ENCODE results near the gene NOVA2. TPM values are rescaled to one million over a fixed set of nuclear protein-coding genes. Genes with fewer than 3 reads are reported as not detected.

Gene NOVA2
- total and polyA plus RNA-seq, 9 of the 15 experiments (the other 6 are each of a cell fraction or from before 2014, with no cell fraction given), result not detected

DNA sequence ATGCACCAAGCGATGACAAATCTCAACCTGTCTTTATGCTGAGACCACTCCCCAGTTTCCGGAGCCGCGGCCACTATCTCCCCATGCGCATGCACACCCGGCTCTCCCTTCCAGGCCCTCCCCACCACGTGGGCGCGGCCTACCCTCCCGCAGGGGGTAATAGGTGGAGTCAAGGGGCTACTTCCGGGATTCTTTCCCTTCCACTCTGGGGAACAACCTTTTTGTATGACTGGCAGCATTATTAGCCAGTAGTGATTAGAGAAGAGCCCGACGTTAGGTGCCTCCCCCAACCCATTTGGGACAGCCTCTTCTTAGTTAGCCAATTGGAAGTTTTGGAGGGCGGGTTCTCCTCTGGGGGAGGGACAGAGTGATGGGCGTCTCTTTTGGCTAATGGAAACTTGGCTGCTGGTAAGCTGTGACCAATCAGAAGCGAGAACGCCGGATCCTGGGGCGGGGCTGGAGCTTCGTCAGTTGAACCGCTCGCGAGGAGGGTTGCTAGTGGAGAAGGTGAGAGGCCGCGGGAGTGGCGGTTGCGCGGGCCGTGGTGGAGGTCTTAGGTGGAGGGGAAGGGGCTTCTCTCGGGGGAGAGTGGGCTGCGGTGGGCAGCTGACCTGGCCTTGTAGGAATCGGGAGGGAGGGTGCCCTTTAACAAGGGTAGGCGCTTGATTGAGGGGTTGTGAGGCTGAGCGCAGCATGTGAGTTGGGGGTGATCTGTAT is 21.5 kb upstream of the NOVA2 start, which contains the start of gene CCDC61 (continued):
- peak; percentile 88 for TF ChIP-seq CHD2 (IDR thresholded peaks at IDR 0.05; ENCODE audit: low read depth, low read length)
- TF ChIP-seq, protein P1, sequence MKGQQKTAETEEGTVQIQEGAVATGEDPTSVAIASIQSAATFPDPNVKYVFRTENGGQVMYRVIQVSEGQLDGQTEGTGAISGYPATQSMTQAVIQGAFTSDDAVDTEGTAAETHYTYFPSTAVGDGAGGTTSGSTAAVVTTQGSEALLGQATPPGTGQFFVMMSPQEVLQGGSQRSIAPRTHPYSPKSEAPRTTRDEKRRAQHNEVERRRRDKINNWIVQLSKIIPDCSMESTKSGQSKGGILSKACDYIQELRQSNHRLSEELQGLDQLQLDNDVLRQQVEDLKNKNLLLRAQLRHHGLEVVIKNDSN (CRISPR knock-in tag; IDR thresholded peaks at IDR 0.05), result peak; percentile 94
- TF ChIP-seq GTF2E2 (tag; IDR thresholded peaks at IDR 0.05), result no peak
- TF ChIP-seq, protein P2, sequence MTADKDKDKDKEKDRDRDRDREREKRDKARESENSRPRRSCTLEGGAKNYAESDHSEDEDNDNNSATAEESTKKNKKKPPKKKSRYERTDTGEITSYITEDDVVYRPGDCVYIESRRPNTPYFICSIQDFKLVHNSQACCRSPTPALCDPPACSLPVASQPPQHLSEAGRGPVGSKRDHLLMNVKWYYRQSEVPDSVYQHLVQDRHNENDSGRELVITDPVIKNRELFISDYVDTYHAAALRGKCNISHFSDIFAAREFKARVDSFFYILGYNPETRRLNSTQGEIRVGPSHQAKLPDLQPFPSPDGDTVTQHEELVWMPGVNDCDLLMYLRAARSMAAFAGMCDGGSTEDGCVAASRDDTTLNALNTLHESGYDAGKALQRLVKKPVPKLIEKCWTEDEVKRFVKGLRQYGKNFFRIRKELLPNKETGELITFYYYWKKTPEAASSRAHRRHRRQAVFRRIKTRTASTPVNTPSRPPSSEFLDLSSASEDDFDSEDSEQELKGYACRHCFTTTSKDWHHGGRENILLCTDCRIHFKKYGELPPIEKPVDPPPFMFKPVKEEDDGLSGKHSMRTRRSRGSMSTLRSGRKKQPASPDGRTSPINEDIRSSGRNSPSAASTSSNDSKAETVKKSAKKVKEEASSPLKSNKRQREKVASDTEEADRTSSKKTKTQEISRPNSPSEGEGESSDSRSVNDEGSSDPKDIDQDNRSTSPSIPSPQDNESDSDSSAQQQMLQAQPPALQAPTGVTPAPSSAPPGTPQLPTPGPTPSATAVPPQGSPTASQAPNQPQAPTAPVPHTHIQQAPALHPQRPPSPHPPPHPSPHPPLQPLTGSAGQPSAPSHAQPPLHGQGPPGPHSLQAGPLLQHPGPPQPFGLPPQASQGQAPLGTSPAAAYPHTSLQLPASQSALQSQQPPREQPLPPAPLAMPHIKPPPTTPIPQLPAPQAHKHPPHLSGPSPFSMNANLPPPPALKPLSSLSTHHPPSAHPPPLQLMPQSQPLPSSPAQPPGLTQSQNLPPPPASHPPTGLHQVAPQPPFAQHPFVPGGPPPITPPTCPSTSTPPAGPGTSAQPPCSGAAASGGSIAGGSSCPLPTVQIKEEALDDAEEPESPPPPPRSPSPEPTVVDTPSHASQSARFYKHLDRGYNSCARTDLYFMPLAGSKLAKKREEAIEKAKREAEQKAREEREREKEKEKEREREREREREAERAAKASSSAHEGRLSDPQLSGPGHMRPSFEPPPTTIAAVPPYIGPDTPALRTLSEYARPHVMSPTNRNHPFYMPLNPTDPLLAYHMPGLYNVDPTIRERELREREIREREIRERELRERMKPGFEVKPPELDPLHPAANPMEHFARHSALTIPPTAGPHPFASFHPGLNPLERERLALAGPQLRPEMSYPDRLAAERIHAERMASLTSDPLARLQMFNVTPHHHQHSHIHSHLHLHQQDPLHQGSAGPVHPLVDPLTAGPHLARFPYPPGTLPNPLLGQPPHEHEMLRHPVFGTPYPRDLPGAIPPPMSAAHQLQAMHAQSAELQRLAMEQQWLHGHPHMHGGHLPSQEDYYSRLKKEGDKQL (CRISPR knock-in tag; IDR thresholded peaks at IDR 0.05; ENCODE audit: borderline replicate concordance), result no peak
- TF ChIP-seq EHMT2 (IDR thresholded peaks at IDR 0.05), result no peak
- no peak for TF ChIP-seq MED1 (CRISPR knock-in tag; IDR thresholded peaks at IDR 0.05; ENCODE audit: borderline replicate concordance)
- TF ChIP-seq LARP7 (IDR thresholded peaks at IDR 0.05), result 0 out of 2 replicates have a peak, but pooled peaks have one; percentile 66
- no peak for TF ChIP-seq SREBF2 (CRISPR knock-in tag; IDR thresholded peaks at IDR 0.05)
- TF ChIP-seq PCBP1 (IDR thresholded peaks at IDR 0.05; ENCODE audit: low read depth, low read length, poor library complexity, severe bottlenecking), result no peak
- no peak for TF ChIP-seq ZBTB17 (CRISPR knock-in tag; IDR thresholded peaks at IDR 0.05)
- no peak for TF ChIP-seq ATF1 (CRISPR knock-in tag; IDR thresholded peaks at IDR 0.05)
- TF ChIP-seq ATF1 (tag; IDR thresholded peaks at IDR 0.05), result peak; percentile 95
- no peak for TF ChIP-seq TCF7 (IDR thresholded peaks at IDR 0.05; ENCODE audit: borderline replicate concordance)
- TF ChIP-seq FOS (IDR thresholded peaks at IDR 0.05; ENCODE audit: extremely low read depth, insufficient read length), result peak; percentile 99
- TF ChIP-seq ELF1 (tag; IDR thresholded peaks at IDR 0.05), result peak; percentile 99
- no peak for TF ChIP-seq CC2D1A (IDR thresholded peaks at IDR 0.05)
- TF ChIP-seq TEAD2 (tag; IDR thresholded peaks at IDR 0.05), result no peak
- no peak for TF ChIP-seq NCOR1 (IDR thresholded peaks at IDR 0.05)
- TF ChIP-seq SMAD1 (IDR thresholded peaks at IDR 0.05; ENCODE audit: low read depth, low read length, partially characterized antibody), result peak; percentile 56
- TF ChIP-seq BRCA1 (IDR thresholded peaks at IDR 0.05), result no peak
- TF ChIP-seq BRCA1 (CRISPR knock-in tag; IDR thresholded peaks at IDR 0.05), result no peak
- no peak for TF ChIP-seq ZNF12 (CRISPR knock-in tag; IDR thresholded peaks at IDR 0.05)
- no peak for TF ChIP-seq ZKSCAN8 (CRISPR knock-in tag; IDR thresholded peaks at IDR 0.05)
- no peak for TF ChIP-seq PRMT5 (CRISPR knock-in tag; IDR thresholded peaks at IDR 0.05)
- no peak for TF ChIP-seq ZNF551 (CRISPR knock-in tag; IDR thresholded peaks at IDR 0.05)
- TF ChIP-seq ZNF23 (CRISPR knock-in tag; IDR thresholded peaks at IDR 0.05), result no peak
- no peak for TF ChIP-seq ZNF668 (CRISPR knock-in tag; IDR thresholded peaks at IDR 0.05)
